GM12878 (cell line): Measurements from ENCODE around the gene NOL3. TPM values are rescaled to one million over a fixed set of nuclear protein-coding genes. Genes with fewer than 3 reads are reported as not detected.

ENCODE experiments used
- ATAC-seq: fragments of 200-7000 bp; cut with Tn5 transposase; 3 replicates; pipeline ENCODE4 v1.9.1; 2020; ENCODE audit warnings: mild to moderate bottlenecking, moderate library complexity
- BruUV-seq: library from RNA; stranded (reverse); fragments of 400-500 nt; replicated peaks from 2 replicates; lab custom pipeline; 2021; lab: Mats Ljungman, UMichigan
- CTCF ChIA-PET: fragments of 300-600 bp; sonication (Branson Sonifier 250); formaldehyde crosslinking; extraction: SDS; loops from one replicate; lab custom pipeline; 2021; ENCODE audit warnings: inconsistent platforms; lab: Yijun Ruan, JAX
- POLR2A ChIA-PET: fragments of 350-600 bp; formaldehyde crosslinking; extraction: SDS; loops from one replicate; lab custom pipeline; 2021; ENCODE audit warnings: inconsistent platforms; lab: Charles Lee
- RAD21 ChIA-PET: fragments of 300-600 bp; sonication (Branson Sonifier 250); formaldehyde crosslinking; loops from one replicate; lab custom pipeline; 2023; ENCODE audit warnings: antibody characterized with exemption; ENCODE audit not compliant: unreplicated experiment; lab: Charles Lee
- SMC1A ChIA-PET: fragments of 300-600 bp; sonication (Branson Sonifier 250); formaldehyde crosslinking; loops from one replicate; lab custom pipeline; 2023; ENCODE audit not compliant: unreplicated experiment, uncharacterized antibody; lab: Charles Lee
- DNase-seq: peaks from one replicate; pipeline ENCODE4 v3.0.0-alpha.2; 2011; ENCODE audit warnings: low read depth, low spot score
- FAIRE-seq: peaks from 3 replicates; lab custom pipeline; 2011; peaks lifted over from hg19 to GRCh38; lab: Jason Lieb, UNC
- H2AFZ ChIP-seq: 2 replicates; pipeline ENCODE4 v1.6.0; 2011; ENCODE audit warnings: low read depth, low read length, control low read depth; ENCODE audit not compliant: control insufficient read depth
- H3K27ac ChIP-seq: 2 replicates; pipeline ENCODE4 v1.5.1; 2011; ENCODE audit warnings: control low read depth; ENCODE audit not compliant: control insufficient read depth, insufficient read depth
- H3K27me3 ChIP-seq, 2 experiments: replicated peaks in 1 of 2; 2 replicates each; pipeline versions ENCODE4 v1.6.0 to v1.6.1; 2011; ENCODE audit warnings: low read length in 1 of 2; ENCODE audit not compliant: control insufficient read depth in 2 of 2, insufficient read depth in 2 of 2
- H3K36me3 ChIP-seq, 2 experiments: 2 replicates each; pipeline ENCODE4 v1.5.1; 2011; ENCODE audit warnings: low read length in 1 of 2; ENCODE audit not compliant: control insufficient read depth in 2 of 2, insufficient read depth in 2 of 2
- H3K4me1 ChIP-seq: 2 replicates; pipeline ENCODE4 v1.6.1; 2011; ENCODE audit warnings: mild to moderate bottlenecking, low read length, moderate library complexity, mixed read lengths; ENCODE audit not compliant: control insufficient read depth, insufficient read depth
- H3K4me2 ChIP-seq: 2 replicates; pipeline ENCODE4 v1.6.0; 2011; ENCODE audit warnings: control low read depth; ENCODE audit not compliant: control insufficient read depth, insufficient read depth
- H3K4me3 ChIP-seq: fragments of 200-600 bp; sonication (generic); 2 replicates; pipeline ENCODE4 v1.5.1; 2016
- H3K79me2 ChIP-seq: 2 replicates; pipeline ENCODE4 v1.6.0; 2011; ENCODE audit warnings: low read length; ENCODE audit not compliant: control insufficient read depth, insufficient read depth
- H3K9ac ChIP-seq: 2 replicates; pipeline ENCODE4 v1.8.0; 2011; ENCODE audit warnings: low read length, control low read depth, mixed read lengths; ENCODE audit not compliant: control insufficient read depth, insufficient read depth
- H3K9me3 ChIP-seq: replicated peaks from 3 replicates; pipeline ENCODE4 v1.5.1; 2011; ENCODE audit warnings: mild to moderate bottlenecking, low read length; ENCODE audit not compliant: control insufficient read depth, insufficient read depth
- H4K20me1 ChIP-seq: 2 replicates; pipeline ENCODE4 v1.6.0; 2011; ENCODE audit not compliant: control insufficient read depth, insufficient read depth
- ATF3 ChIP-seq: IDR thresholded peaks from 2 replicates; pipeline ENCODE4 v1.6.1; 2011; ENCODE audit warnings: low read depth, mild to moderate bottlenecking, low read length, moderate library complexity, borderline replicate concordance; ENCODE audit errors: extremely low read depth
- BHLHE40 ChIP-seq, 2 experiments: fragments of 450-650 bp in 1 of 2; IDR thresholded peaks; 2 replicates each; pipeline ENCODE4 v1.6.1; 2011 to 2017; ENCODE audit warnings: low read depth in 2 of 2, borderline replicate concordance in 1 of 2, improper control_type of control experiment in 1 of 2, low read length in 1 of 2, mild to moderate bottlenecking in 1 of 2
- CREM ChIP-seq: IDR thresholded peaks from 2 replicates; pipeline ENCODE4 v1.6.1; 2014; ENCODE audit warnings: antibody characterized with exemption, low read depth
- E4F1 ChIP-seq: fragments of 450-650 bp; IDR thresholded peaks from 2 replicates; pipeline ENCODE4 v1.6.1; 2018; ENCODE audit warnings: borderline replicate concordance, mild to moderate bottlenecking; ENCODE audit not compliant: partially characterized antibody
- HSF1 ChIP-seq: fragments of 150-350 bp; IDR thresholded peaks from 2 replicates; pipeline ENCODE4 v1.6.1; 2014; ENCODE audit warnings: mild to moderate bottlenecking, low read depth, low read length
- IRF4 ChIP-seq: IDR thresholded peaks from 2 replicates; pipeline ENCODE4 v1.6.1; 2011; ENCODE audit warnings: low read depth, low read length
- JUND ChIP-seq: IDR thresholded peaks from 2 replicates; pipeline ENCODE4 v1.6.1; 2012; ENCODE audit warnings: low read depth, mild to moderate bottlenecking, low read length, improper control_type of control experiment, moderate library complexity
- NRF1 ChIP-seq: conservative IDR thresholded peaks from 2 replicates; pipeline ENCODE4 v1.6.1; 2011; ENCODE audit warnings: mild to moderate bottlenecking, low read depth, low read length, improper control_type of control experiment
- RUNX3 ChIP-seq: IDR thresholded peaks from 2 replicates; pipeline ENCODE4 v1.6.1; 2012; ENCODE audit warnings: low read length, inconsistent platforms
- TCF3 ChIP-seq: IDR thresholded peaks from 2 replicates; pipeline ENCODE4 v1.6.1; 2012; ENCODE audit warnings: low read depth, mild to moderate bottlenecking, low read length, borderline replicate concordance; ENCODE audit not compliant: insufficient read depth
- YBX1 ChIP-seq: fragments of 450-650 bp; IDR thresholded peaks from 2 replicates; pipeline ENCODE4 v1.6.1; 2016; ENCODE audit warnings: antibody characterized with exemption
- ZBED1 ChIP-seq: IDR thresholded peaks from 2 replicates; pipeline ENCODE4 v1.6.1; 2016; ENCODE audit warnings: borderline replicate concordance
- ZNF217 ChIP-seq: fragments of 450-650 bp; IDR thresholded peaks from 2 replicates; pipeline ENCODE4 v1.6.1; 2017; ENCODE audit warnings: antibody characterized with exemption, mild to moderate bottlenecking
- WGBS: methylation state at CpG from one replicate; pipeline ENCODE4 v1.1.6; 2016; ENCODE audit warnings: low lambda C conversion rate; ENCODE audit not compliant: insufficient replicate concordance, insufficient coverage; ENCODE audit errors: missing lambda C conversion rate; 5-methylcytosine and 5-hydroxymethylcytosine counted together
- in situ Hi-C: fragments of 300-500 bp; cut with MboI; formaldehyde crosslinking; loops from 9 replicates; pipeline ENCODE4 v1.14.3; 2018; ENCODE audit warnings: mixed read lengths
- intact Hi-C: fragments of 100-400 bp; cut with micrococcal nuclease; formaldehyde crosslinking; loops from one replicate; pipeline ENCODE4 v1.14.2; 2022; ENCODE audit not compliant: unreplicated experiment
- polyA plus RNA-seq, 11 experiments: library from polyadenylated mRNA; depleted of rRNA in 4 of 11; unstranded in 6 of 11; stranded (reverse) in 5 of 11; fragments of >200 nt; fragmentation: Nextera tagmentation in 4 of 11; fragmentation: Illumina TruSeq in 1 of 11; extraction: Ambion mirVana in 4 of 11; extraction: Trizol in 1 of 11; gene quantifications; 1 replicate in 1 of 11; 2 replicates in 10 of 11; pipeline versions ENCODE4 v1.2.1 to v1.2.3, GENCODE V29; 2011 to 2016; ENCODE audit warnings: inconsistent platforms in 2 of 11, missing spikeins in 2 of 11, low read depth in 1 of 11
- total RNA-seq, 4 experiments: library from RNA; depleted of rRNA in 3 of 4; stranded (reverse); fragments of >200 nt in 3 of 4; fragmentation: Illumina TruSeq in 1 of 4; extraction: Trizol in 1 of 4; gene quantifications; 2 replicates each; pipeline versions ENCODE4 v1.2.1 to v1.2.3, GENCODE V29; 2013 to 2021
- TF ChIP-seq, protein P1 (sequence below): fragments of 450-650 bp; IDR thresholded peaks from 2 replicates; pipeline ENCODE4 v1.6.1; 2016; ENCODE audit warnings: mild to moderate bottlenecking

Gene NOL3
- total and polyA plus RNA-seq, 10 of the 15 experiments (the other 5 are each of a cell fraction or from before 2014, with no cell fraction given): 0.31 to 18.4 (median 2.7) TPM

DNA sequence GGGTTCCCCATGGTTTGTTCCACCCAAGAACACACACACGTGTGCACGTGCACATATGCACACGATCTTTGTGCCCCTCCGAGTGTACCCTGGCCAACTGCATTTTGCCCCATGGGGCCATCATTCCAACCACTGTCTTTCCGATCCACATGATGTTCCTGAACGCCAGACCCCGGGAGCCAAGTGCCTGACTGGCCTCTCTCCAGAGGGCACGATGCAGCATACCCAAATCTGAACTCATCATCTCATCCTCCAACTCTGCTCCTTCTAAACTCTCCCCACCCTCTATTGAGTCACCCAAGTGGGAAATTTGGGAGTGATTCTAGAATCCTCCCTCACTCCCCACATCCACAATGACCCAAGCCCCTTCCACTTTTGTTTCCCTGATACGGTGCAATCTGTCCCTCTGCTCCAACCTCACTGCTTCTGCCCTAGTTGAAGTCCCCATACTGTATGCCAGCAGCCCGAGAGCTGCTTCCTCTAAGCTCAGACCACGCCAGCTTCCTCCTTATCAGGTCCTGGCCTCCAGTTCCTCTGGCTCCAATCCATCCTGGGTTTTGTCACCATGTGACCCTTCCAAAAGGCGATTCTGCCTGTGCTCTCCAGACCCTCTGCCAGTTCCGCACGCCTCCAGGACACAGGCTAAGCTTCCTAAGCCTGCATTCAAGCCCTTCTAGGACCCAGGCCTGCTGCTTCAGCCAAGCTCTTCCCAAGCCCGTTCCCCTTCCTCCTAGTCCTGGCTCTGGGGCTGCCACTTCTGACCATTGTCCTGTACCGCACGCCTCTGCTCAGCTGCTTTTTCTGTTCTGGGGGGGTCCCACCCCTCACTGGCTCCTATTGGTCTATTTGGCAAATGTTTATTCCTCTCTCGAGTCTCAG, 46.5 kb downstream of the NOL3 start:
- Histone ChIP-seq H3K4me1 (no peaks in the 10 kb centered on the region), H3K4me2 (no peak overlapping the region), H3K36me3 (no peaks in the 10 kb centered on the region), H3K9ac (no peak overlapping the region), H3K27ac (no peak overlapping the region), H3K9me3 (no peaks in the 10 kb centered on the region), H3K4me3 (no peak overlapping the region), H3K79me2 (no peaks in the 10 kb centered on the region), H3K27me3 (no peaks in the 10 kb centered on the region), H4K20me1 (no peaks in the 10 kb centered on the region), H2AFZ (no peak overlapping the region)
- POLR2A ChIA-PET: interaction anchor here (0.6 kb wide), 1 partner anchor 172 kb away, joined by 4 read pairs; no protein-coding TSS in a partner anchor
- RAD21 ChIA-PET: no interaction called here
- TF ChIP-seq, protein P1, sequence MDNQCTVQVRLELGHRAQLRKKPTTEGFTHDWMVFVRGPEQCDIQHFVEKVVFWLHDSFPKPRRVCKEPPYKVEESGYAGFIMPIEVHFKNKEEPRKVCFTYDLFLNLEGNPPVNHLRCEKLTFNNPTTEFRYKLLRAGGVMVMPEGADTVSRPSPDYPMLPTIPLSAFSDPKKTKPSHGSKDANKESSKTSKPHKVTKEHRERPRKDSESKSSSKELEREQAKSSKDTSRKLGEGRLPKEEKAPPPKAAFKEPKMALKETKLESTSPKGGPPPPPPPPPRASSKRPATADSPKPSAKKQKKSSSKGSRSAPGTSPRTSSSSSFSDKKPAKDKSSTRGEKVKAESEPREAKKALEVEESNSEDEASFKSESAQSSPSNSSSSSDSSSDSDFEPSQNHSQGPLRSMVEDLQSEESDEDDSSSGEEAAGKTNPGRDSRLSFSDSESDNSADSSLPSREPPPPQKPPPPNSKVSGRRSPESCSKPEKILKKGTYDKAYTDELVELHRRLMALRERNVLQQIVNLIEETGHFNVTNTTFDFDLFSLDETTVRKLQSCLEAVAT: no peak
- no peak for TF ChIP-seq CREM
- TF ChIP-seq BHLHE40 (IDR thresholded peaks at IDR 0.05; ENCODE audit: borderline replicate concordance in 1 of 2, low read depth in 2 of 2, low read length in 1 of 2): no peak
- TF ChIP-seq JUND: no peak
- no peak for TF ChIP-seq HSF1
- TF ChIP-seq IRF4: no peak
- TF ChIP-seq YBX1: no peak
- TF ChIP-seq NRF1: no peak
- TF ChIP-seq ZBED1: no peak
- TF ChIP-seq ZNF217: no peak
- no peak for TF ChIP-seq E4F1
- no peak for TF ChIP-seq RUNX3
- no peak for TF ChIP-seq TCF3
- no peak for TF ChIP-seq ATF3
- DNase-seq: no peak
- intact Hi-C loops: no loop called here
- FAIRE-seq: no peak
- SMC1A ChIA-PET: no interaction called here
- 64% methylated on average over 18 of the region's 18 CpGs for WGBS
- CTCF ChIA-PET: interaction anchor here (1.1 kb wide), 1 partner anchor 31 kb away, joined by 3 read pairs; no protein-coding TSS in a partner anchor
- TSS peak; percentile 46 for BruUV-seq
- no peak for ATAC-seq
- in situ Hi-C loops: no loop called here
